Prostate gland (tissue), 2 donors: Measurements from ENCODE around the gene MASP1. TPM values are rescaled to one million over a fixed set of nuclear protein-coding genes. Genes with fewer than 3 reads are reported as not detected.
A peak's percentile ranks its signal among the peaks of the same experiment; 100 is the strongest.

Experiments used
- DNase-seq: peaks from one replicate; pipeline ENCODE4 v3.0.0-alpha.2; 2019; ENCODE audit warnings: low spot score
- H3K27ac ChIP-seq, 2 donors: fragments of 200-600 bp; sonication (generic); 2 replicates each; pipeline ENCODE4 v1.5.1; 2017 to 2019
- H3K27me3 ChIP-seq: fragments of 200-600 bp; sonication (generic); replicated peaks from 2 replicates; pipeline ENCODE4 v1.5.1; 2019; ENCODE audit not compliant: insufficient read depth
- H3K36me3 ChIP-seq, 2 donors: fragments of 200-600 bp; sonication (generic); 1 replicate in 1 of 2; 2 replicates in 1 of 2; pipeline versions ENCODE4 v1.5.1 to v1.8.1; 2017 to 2019
- H3K4me1 ChIP-seq: fragments of 200-600 bp; sonication (generic); replicated peaks from 2 replicates; pipeline ENCODE4 v1.5.1; 2019
- H3K4me3 ChIP-seq, 2 donors: fragments of 200-600 bp; sonication (generic); 2 replicates each; pipeline ENCODE4 v1.5.1; 2017 to 2019
- H3K9me3 ChIP-seq: fragments of 200-600 bp; sonication (generic); 2 replicates; pipeline ENCODE4 v1.5.1; 2017
- POLR2A ChIP-seq: fragments of 450-650 bp; IDR thresholded peaks from one replicate; pipeline ENCODE4 v1.6.1; 2016; ENCODE audit warnings: antibody characterized with exemption, mild to moderate bottlenecking
- POLR2AphosphoS5 ChIP-seq: sonication (generic); formaldehyde crosslinking; IDR thresholded peaks from one replicate; pipeline ENCODE4 v1.6.1; 2017; ENCODE audit warnings: antibody characterized with exemption
- WGBS: methylation state at CpG from one replicate; pipeline ENCODE4 v1.1.5; 2018; 5-methylcytosine and 5-hydroxymethylcytosine counted together
- intact Hi-C: fragments of 100-400 bp; cut with DNase I; formaldehyde crosslinking; loops from one replicate; pipeline ENCODE4 v1.14.2; 2022
- total RNA-seq, 2 donors: library from RNA; depleted of rRNA; stranded (reverse); fragments of >200 nt; gene quantifications; one replicate each; pipeline ENCODE4 v1.1.0, GENCODE V29; 2016
- TF ChIP-seq, protein P1 (sequence below), 4 experiments: fragments of 200-600 bp in 2 of 4; fragments of 450-650 bp in 2 of 4; sonication (generic) in 2 of 4; IDR thresholded peaks; 1 replicate in 3 of 4; 2 replicates in 1 of 4; pipeline ENCODE4 v1.5.1; 2016 to 2019; ENCODE audit warnings: antibody characterized with exemption in 4 of 4, mild to moderate bottlenecking in 2 of 4, moderate library complexity in 2 of 4

MASP1 gene
- total RNA-seq, 2 donors from 2014 or later = 22.1 to 27.3 TPM

GRCh38 chr3:187264021-187264420 lies 27.5 kb downstream of the MASP1 start:
- DNase-seq = no peak
- TF ChIP-seq, protein P1, sequence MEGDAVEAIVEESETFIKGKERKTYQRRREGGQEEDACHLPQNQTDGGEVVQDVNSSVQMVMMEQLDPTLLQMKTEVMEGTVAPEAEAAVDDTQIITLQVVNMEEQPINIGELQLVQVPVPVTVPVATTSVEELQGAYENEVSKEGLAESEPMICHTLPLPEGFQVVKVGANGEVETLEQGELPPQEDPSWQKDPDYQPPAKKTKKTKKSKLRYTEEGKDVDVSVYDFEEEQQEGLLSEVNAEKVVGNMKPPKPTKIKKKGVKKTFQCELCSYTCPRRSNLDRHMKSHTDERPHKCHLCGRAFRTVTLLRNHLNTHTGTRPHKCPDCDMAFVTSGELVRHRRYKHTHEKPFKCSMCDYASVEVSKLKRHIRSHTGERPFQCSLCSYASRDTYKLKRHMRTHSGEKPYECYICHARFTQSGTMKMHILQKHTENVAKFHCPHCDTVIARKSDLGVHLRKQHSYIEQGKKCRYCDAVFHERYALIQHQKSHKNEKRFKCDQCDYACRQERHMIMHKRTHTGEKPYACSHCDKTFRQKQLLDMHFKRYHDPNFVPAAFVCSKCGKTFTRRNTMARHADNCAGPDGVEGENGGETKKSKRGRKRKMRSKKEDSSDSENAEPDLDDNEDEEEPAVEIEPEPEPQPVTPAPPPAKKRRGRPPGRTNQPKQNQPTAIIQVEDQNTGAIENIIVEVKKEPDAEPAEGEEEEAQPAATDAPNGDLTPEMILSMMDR (IDR thresholded peaks at IDR 0.05) = no peak
- no peak for TF ChIP-seq POLR2A
- TF ChIP-seq POLR2AphosphoS5 = no peak
- H3K27me3 ChIP-seq = no peaks in the 10 kb centered on the region
- H3K36me3 ChIP-seq = no peaks in the 10 kb centered on the region
- H3K27ac ChIP-seq = peak overlapping the region in 1 of 2 donors; percentile 26
- H3K4me1 ChIP-seq = no peaks in the 10 kb centered on the region
- no peaks in the 10 kb centered on the region for H3K9me3 ChIP-seq
- intact Hi-C loops = no loop called here
- 19% methylated on average over 4 of the region's 4 CpGs for WGBS
- H3K4me3 ChIP-seq = no peak overlapping the region

DNA sequence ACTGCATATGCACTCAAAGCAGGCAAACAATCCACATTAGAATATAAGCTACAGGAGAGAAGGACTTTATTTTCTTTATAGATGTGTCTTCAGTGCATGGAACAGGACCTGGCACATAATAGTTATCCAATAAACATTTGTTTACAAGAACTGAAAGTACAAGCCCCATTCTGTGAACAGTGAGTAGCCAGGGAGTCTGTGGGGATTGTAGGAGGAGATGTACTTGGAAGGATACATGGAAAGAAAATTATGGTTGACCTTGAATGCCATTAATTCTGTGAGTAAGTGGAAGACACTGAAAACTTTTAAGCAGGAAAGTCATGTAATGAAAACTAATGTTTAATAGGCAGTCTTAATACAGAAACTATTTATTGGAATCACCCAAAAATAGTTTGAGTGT lies 28.3 kb downstream of the MASP1 start:
- TF ChIP-seq POLR2AphosphoS5 (peak; percentile 56), POLR2A (no peak)
- DNase-seq = no peak
- H3K27me3 ChIP-seq = no peaks in the 10 kb centered on the region
- no peak overlapping the region for H3K4me3 ChIP-seq
- no peaks in the 10 kb centered on the region for H3K4me1 ChIP-seq
- intact Hi-C loops = no loop called here
- H3K36me3 ChIP-seq = no peaks in the 10 kb centered on the region
- no peaks in the 10 kb centered on the region for H3K9me3 ChIP-seq
- H3K27ac ChIP-seq = peak overlapping the region in 1 of 2 donors; percentile 26

DNA sequence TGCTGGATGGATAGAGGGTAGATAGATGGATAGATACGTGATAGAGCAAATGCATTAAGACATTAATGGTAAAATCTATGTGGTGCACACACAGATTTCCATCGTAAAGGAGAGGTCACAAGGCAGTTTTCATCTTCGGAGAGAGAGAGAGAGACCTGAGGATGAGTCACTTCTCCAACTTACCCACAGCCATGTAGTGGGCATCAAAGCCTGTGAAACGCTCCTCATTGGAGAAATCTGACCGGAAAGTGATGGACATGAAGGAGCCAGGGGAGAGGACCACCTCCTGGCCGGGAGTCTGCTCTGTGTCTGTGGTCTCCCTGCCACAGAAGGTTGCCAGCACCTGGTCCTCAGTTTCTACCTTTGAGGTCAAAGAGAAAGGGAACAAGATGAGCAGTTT lies 29.2 kb downstream of the MASP1 start:
- no peaks in the 10 kb centered on the region for H3K9me3 ChIP-seq
- no peak overlapping the region for H3K4me3 ChIP-seq
- H3K4me1 ChIP-seq = no peaks in the 10 kb centered on the region
- H3K36me3 ChIP-seq = no peaks in the 10 kb centered on the region
- intact Hi-C loops = no loop called here
- peak overlapping the region in 1 of 2 donors; percentile 10 for H3K27ac ChIP-seq
- 89% methylated on average over 6 of the region's 6 CpGs for WGBS
- DNase-seq = no peak
- no peaks in the 10 kb centered on the region for H3K27me3 ChIP-seq
- TF ChIP-seq POLR2A (no peak), POLR2AphosphoS5 (no peak)
- TF ChIP-seq, protein P1 (IDR thresholded peaks at IDR 0.05) = no peak

DNA sequence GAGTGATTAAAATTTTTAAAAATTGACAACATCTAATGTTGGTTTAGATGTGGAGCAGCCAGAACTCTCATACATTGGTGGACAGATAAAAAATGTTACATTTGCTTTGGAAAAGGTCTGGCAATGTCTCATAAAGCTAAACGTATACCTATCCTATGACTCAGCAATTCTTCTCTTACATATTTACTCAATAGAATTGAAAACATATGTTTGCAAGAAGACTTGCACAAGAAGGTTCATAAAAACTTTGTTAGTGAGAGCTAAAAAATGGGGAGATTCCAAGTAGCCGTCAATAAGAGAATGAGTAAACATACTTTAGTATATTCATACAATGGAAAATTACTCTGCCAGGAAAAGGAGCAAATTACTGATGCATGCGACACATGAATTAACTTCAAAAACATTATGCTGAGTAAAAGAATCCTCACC lies 30.0 kb downstream of the MASP1 start:
- Histone ChIP-seq H3K4me3 (no peak overlapping the region), H3K27me3 (no peaks in the 10 kb centered on the region), H3K36me3 (no peaks in the 10 kb centered on the region), H3K9me3 (no peaks in the 10 kb centered on the region), H3K4me1 (no peaks in the 10 kb centered on the region), H3K27ac (no peak overlapping the region)
- no peak for DNase-seq
- WGBS = 74% methylated on average over 3 of the region's 3 CpGs
- TF ChIP-seq POLR2AphosphoS5 (no peak), POLR2A (no peak)
- intact Hi-C loops = no loop called here

DNA sequence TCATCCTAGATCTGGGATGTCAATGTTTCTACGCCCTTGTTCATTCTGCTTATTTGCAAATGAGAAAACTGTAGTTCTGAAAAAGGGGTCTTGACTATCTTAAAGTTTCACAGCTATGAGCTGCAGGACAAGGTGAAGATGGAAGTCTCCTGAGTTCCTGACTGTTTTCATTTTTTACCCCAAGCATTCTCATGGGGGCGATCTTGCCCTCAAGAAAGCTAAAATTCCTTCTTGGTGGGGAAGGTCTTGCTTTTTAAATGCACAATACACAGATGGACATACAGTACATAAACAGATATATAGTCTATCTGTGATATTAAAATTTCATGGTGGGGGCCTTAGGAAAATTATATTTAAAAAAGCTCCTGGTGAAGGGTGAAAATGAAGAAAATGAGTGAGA lies 32.4 kb downstream of the MASP1 start:
- intact Hi-C loops = no loop called here
- no peaks in the 10 kb centered on the region for H3K36me3 ChIP-seq
- no peaks in the 10 kb centered on the region for H3K27me3 ChIP-seq
- no peak overlapping the region for H3K4me3 ChIP-seq
- DNase-seq = no peak
- TF ChIP-seq POLR2AphosphoS5 = no peak
- TF ChIP-seq POLR2A = no peak
- TF ChIP-seq, protein P1 (IDR thresholded peaks at IDR 0.05) = no peak
- H3K9me3 ChIP-seq = no peaks in the 10 kb centered on the region
- no peaks in the 10 kb centered on the region for H3K4me1 ChIP-seq
- 94% methylated on average over 2 of the region's 2 CpGs for WGBS
- no peak overlapping the region for H3K27ac ChIP-seq

GRCh38 chr3:187257992-187258692 lies 33.4 kb downstream of the MASP1 start:
- TF ChIP-seq POLR2AphosphoS5 (no peak), POLR2A (no peak)
- TF ChIP-seq, protein P1 (IDR thresholded peaks at IDR 0.05) = no peak
- no peaks in the 10 kb centered on the region for H3K9me3 ChIP-seq
- H3K27ac ChIP-seq = no peak overlapping the region
- no peak overlapping the region for H3K4me3 ChIP-seq
- no peaks in the 10 kb centered on the region for H3K4me1 ChIP-seq
- intact Hi-C loops = no loop called here
- DNase-seq = no peak
- WGBS = 67% methylated on average over 5 of the region's 5 CpGs
- H3K27me3 ChIP-seq = no peaks in the 10 kb centered on the region
- H3K36me3 ChIP-seq = no peaks in the 10 kb centered on the region
